ENCODE data around the gene MAP3K4. TPM values are rescaled to one million over a fixed set of nuclear protein-coding genes. Genes with fewer than 3 reads are reported as not detected.

The MAP3K4 gene
- total RNA-seq, 1 experiment from 2014 or later, result 27.9 TPM

GRCh38 chr6:161150136-161150535 lies 158.6 kb downstream of the MAP3K4 start:
- ChIA-PET POLR2A (ENCODE audit: unreplicated experiment) (no interaction called here), CTCF (no interaction called here)
- BruUV-seq (replicated peaks), result no TSS peak

GRCh38 chr6:161150566-161150965 lies 159.0 kb downstream of the MAP3K4 start:
- H3K79me2 ChIP-seq (ENCODE audit: low read length), result no peaks in the 10 kb centered on the region
- DNase-seq, result no peak
- ChIA-PET CTCF (interaction anchor here (0.5 kb wide), 1 partner anchor 1565 kb away, joined by 3 read pairs; no protein-coding TSS in a partner anchor), POLR2A (ENCODE audit: unreplicated experiment) (no interaction called here)
- intact Hi-C loops (cut with micrococcal nuclease), result no loop called here
- no peaks in the 10 kb centered on the region for H4K20me1 ChIP-seq (ENCODE audit: low read length)
- no TSS peak for BruUV-seq (replicated peaks)
- no peak overlapping the region for H2AFZ ChIP-seq (ENCODE audit: low read length)
- no peak overlapping the region for H3K4me3 ChIP-seq (ENCODE audit: low read length)
- H3K4me2 ChIP-seq (ENCODE audit: low read length), result no peak overlapping the region
- no peaks in the 10 kb centered on the region for H3K9me3 ChIP-seq (ENCODE audit: low read length)
- no peaks in the 10 kb centered on the region for H3K9me2 ChIP-seq (replicated peaks; ENCODE audit: low read length)
- H3K4me1 ChIP-seq (ENCODE audit: insufficient read depth, low read length), result no peaks in the 10 kb centered on the region
- TF ChIP-seq EZH2 (IDR thresholded peaks at IDR 0.05; ENCODE audit: low read length, unreplicated experiment), result no peak
- no peak for TF ChIP-seq EZH2phosphoT487 (IDR thresholded peaks at IDR 0.05; ENCODE audit: borderline replicate concordance, low read length)
- no peak for TF ChIP-seq CTCF (conservative IDR thresholded peaks at IDR 0.05; ENCODE audit: low read depth, low read length)
- H3K9ac ChIP-seq (ENCODE audit: low read length), result no peak overlapping the region
- no peaks in the 10 kb centered on the region for H3K36me3 ChIP-seq (ENCODE audit: low read depth, low read length)
- no peak overlapping the region for H3K27ac ChIP-seq (ENCODE audit: low read length)
- H3K27me3 ChIP-seq (ENCODE audit: low read length), result no peaks in the 10 kb centered on the region
- no peak for ATAC-seq
- H3F3A ChIP-seq (ENCODE audit: low read length, unreplicated experiment), result no peaks in the 10 kb centered on the region

More at GRCh38 chr6:161150136-161150535, 158.6 kb downstream of the MAP3K4 start:
- Histone ChIP-seq H3K9me3 (ENCODE audit: low read length) (no peaks in the 10 kb centered on the region), H3K79me2 (ENCODE audit: low read length) (no peaks in the 10 kb centered on the region), H3F3A (ENCODE audit: low read length, unreplicated experiment) (no peaks in the 10 kb centered on the region), H3K27ac (ENCODE audit: low read length) (no peak overlapping the region), H2AFZ (ENCODE audit: low read length) (no peak overlapping the region), H3K27me3 (ENCODE audit: low read length) (no peaks in the 10 kb centered on the region), H3K4me3 (ENCODE audit: low read length) (no peak overlapping the region), H3K4me2 (ENCODE audit: low read length) (no peak overlapping the region), H4K20me1 (ENCODE audit: low read length) (no peaks in the 10 kb centered on the region), H3K4me1 (ENCODE audit: insufficient read depth, low read length) (no peaks in the 10 kb centered on the region), H3K9me2 (replicated peaks; ENCODE audit: low read length) (no peaks in the 10 kb centered on the region), H3K36me3 (ENCODE audit: low read depth, low read length) (no peaks in the 10 kb centered on the region), H3K9ac (ENCODE audit: low read length) (no peak overlapping the region)
- ATAC-seq, result no peak
- TF ChIP-seq EZH2 (IDR thresholded peaks at IDR 0.05; ENCODE audit: low read length, unreplicated experiment) (no peak), CTCF (conservative IDR thresholded peaks at IDR 0.05; ENCODE audit: low read depth, low read length) (no peak), EZH2phosphoT487 (IDR thresholded peaks at IDR 0.05; ENCODE audit: borderline replicate concordance, low read length) (no peak)
- intact Hi-C loops (cut with micrococcal nuclease), result no loop called here
- DNase-seq, result no peak

DNA sequence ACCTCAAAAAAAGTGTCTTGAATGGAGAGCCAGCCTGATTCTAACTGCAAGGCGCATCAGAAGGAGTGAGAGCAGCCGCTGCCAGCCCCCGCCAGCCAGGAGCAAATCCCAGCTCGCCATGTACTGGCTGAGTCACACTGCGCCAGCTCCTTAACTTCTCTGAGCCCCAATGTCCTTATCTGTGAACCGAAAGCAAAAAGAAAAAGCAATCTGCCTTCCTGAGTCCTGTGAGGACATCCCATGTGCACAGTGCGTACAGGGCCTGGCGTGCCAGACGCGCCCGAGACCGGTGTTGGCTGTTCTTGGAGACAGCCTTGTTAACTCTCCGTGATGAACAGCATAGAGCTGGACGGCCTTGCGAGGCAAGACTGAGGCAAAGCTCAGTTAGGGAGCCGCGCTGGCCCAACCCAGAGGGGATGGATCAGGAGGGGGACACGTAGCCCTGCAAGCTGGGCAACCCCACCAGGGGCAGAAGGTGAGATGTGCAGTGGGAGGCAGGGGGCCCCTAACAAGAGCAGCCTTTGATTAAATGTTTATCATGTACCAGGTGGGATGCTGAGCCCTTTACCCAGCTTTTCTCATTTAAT lies 159.6 kb downstream of the MAP3K4 start:
- DNase-seq (no peak), ATAC-seq (no peak)
- Histone ChIP-seq H3K4me2 (ENCODE audit: low read length) (no peak overlapping the region), H3K27me3 (ENCODE audit: low read length) (no peaks in the 10 kb centered on the region), H3K4me1 (ENCODE audit: insufficient read depth, low read length) (no peaks in the 10 kb centered on the region), H3K9me3 (ENCODE audit: low read length) (no peaks in the 10 kb centered on the region), H3K79me2 (ENCODE audit: low read length) (no peaks in the 10 kb centered on the region), H3F3A (ENCODE audit: low read length, unreplicated experiment) (no peaks in the 10 kb centered on the region), H3K9ac (ENCODE audit: low read length) (no peak overlapping the region), H3K4me3 (ENCODE audit: low read length) (no peak overlapping the region), H2AFZ (ENCODE audit: low read length) (no peak overlapping the region), H3K27ac (ENCODE audit: low read length) (no peak overlapping the region), H4K20me1 (ENCODE audit: low read length) (no peaks in the 10 kb centered on the region), H3K9me2 (replicated peaks; ENCODE audit: low read length) (no peaks in the 10 kb centered on the region), H3K36me3 (ENCODE audit: low read depth, low read length) (no peaks in the 10 kb centered on the region)
- intact Hi-C loops (cut with micrococcal nuclease), result no loop called here
- POLR2A ChIA-PET (ENCODE audit: unreplicated experiment), result no interaction called here
- no TSS peak for BruUV-seq (replicated peaks)
- CTCF ChIA-PET, result interaction anchor here (0.5 kb wide), 1 partner anchor 1566 kb away, joined by 3 read pairs; no protein-coding TSS in a partner anchor
- TF ChIP-seq EZH2 (IDR thresholded peaks at IDR 0.05; ENCODE audit: low read length, unreplicated experiment), result no peak
- no peak for TF ChIP-seq CTCF (conservative IDR thresholded peaks at IDR 0.05; ENCODE audit: low read depth, low read length)
- no peak for TF ChIP-seq EZH2phosphoT487 (IDR thresholded peaks at IDR 0.05; ENCODE audit: borderline replicate concordance, low read length)
